Neuronal stem cell (in vitro differentiated cells): ENCODE data around the gene C3orf85.

ENCODE experiments used
- DNase-seq: peaks from one replicate; pipeline ENCODE4 v3.0.0-alpha.2; 2013; ENCODE audit warnings: low spot score
- H2AFZ ChIP-seq: one replicate; pipeline ENCODE4 v1.6.1; 2013; ENCODE audit warnings: mild to moderate bottlenecking, low read length, inconsistent platforms
- H2AK5ac ChIP-seq: 2 replicates; pipeline ENCODE4 v1.6.1; 2013; ENCODE audit warnings: low read depth, mild to moderate bottlenecking, inconsistent platforms, low read length, moderate library complexity, mixed read lengths
- H2BK120ac ChIP-seq: 2 replicates; pipeline ENCODE4 v1.6.1; 2013; ENCODE audit warnings: low read depth, mild to moderate bottlenecking, inconsistent platforms, low read length, moderate library complexity, mixed read lengths
- H2BK12ac ChIP-seq: one replicate; pipeline ENCODE4 v1.6.1; 2013; ENCODE audit warnings: low read length, inconsistent platforms
- H2BK15ac ChIP-seq: 2 replicates; pipeline ENCODE4 v1.6.1; 2013; ENCODE audit warnings: mild to moderate bottlenecking, low read length, inconsistent platforms, mixed read lengths
- H2BK5ac ChIP-seq: one replicate; pipeline ENCODE4 v1.6.1; 2013; ENCODE audit warnings: inconsistent platforms, mild to moderate bottlenecking, low read length, moderate library complexity
- H3K14ac ChIP-seq: one replicate; pipeline ENCODE4 v1.6.1; 2013; ENCODE audit warnings: low read length, inconsistent platforms
- H3K18ac ChIP-seq: 2 replicates; pipeline ENCODE4 v1.6.1; 2013; ENCODE audit warnings: low read length, inconsistent platforms
- H3K23ac ChIP-seq: 2 replicates; pipeline ENCODE4 v1.6.1; 2013; ENCODE audit warnings: low read depth, mild to moderate bottlenecking, mixed read lengths, low read length, inconsistent platforms; ENCODE audit not compliant: poor library complexity
- H3K27ac ChIP-seq: replicated peaks from 3 replicates; pipeline ENCODE4 v1.5.1; 2013; ENCODE audit warnings: low read length, inconsistent platforms
- H3K27me3 ChIP-seq, 3 experiments: 2 replicates each; pipeline ENCODE4 v1.6.1; 2013; ENCODE audit warnings: low read length in 3 of 3, mild to moderate bottlenecking in 2 of 3, inconsistent platforms in 1 of 3, low read depth in 1 of 3, mixed read lengths in 1 of 3, moderate library complexity in 1 of 3; ENCODE audit not compliant: control insufficient read depth in 3 of 3, insufficient read depth in 3 of 3
- H3K36me3 ChIP-seq, 2 donors: replicated peaks in 1 of 2; 2 replicates each; pipeline ENCODE4 v1.6.1; 2013; ENCODE audit warnings: low read length in 2 of 2; ENCODE audit not compliant: control insufficient read depth in 2 of 2, insufficient read depth in 2 of 2
- H3K4ac ChIP-seq: 2 replicates; pipeline ENCODE4 v1.6.1; 2013; ENCODE audit warnings: inconsistent platforms, mild to moderate bottlenecking, low read length, moderate library complexity
- H3K4me1 ChIP-seq, 2 donors: 1 replicate in 1 of 2; 2 replicates in 1 of 2; pipeline ENCODE4 v1.6.1; 2013; ENCODE audit warnings: low read length in 2 of 2, low read depth in 1 of 2; ENCODE audit not compliant: control insufficient read depth in 2 of 2, insufficient read depth in 1 of 2
- H3K4me2 ChIP-seq: one replicate; pipeline ENCODE4 v1.6.1; 2013; ENCODE audit warnings: mild to moderate bottlenecking, low read length, inconsistent platforms; ENCODE audit not compliant: insufficient read depth, poor library complexity, severe bottlenecking
- H3K4me3 ChIP-seq, 2 donors: 2 replicates each; pipeline ENCODE4 v1.5.1; 2013; ENCODE audit warnings: low read length in 2 of 2, mild to moderate bottlenecking in 2 of 2, inconsistent platforms in 1 of 2, moderate library complexity in 1 of 2
- H3K79me1 ChIP-seq: one replicate; pipeline ENCODE4 v1.6.1; 2013; ENCODE audit warnings: low read depth, mild to moderate bottlenecking, inconsistent platforms, low read length, moderate library complexity
- H3K9ac ChIP-seq: one replicate; pipeline ENCODE4 v1.6.1; 2013; ENCODE audit warnings: mild to moderate bottlenecking, low read depth, low read length, inconsistent platforms; ENCODE audit not compliant: poor library complexity
- H3K9me3 ChIP-seq, 2 donors: replicated peaks in 1 of 2; 2 replicates each; pipeline versions ENCODE3 to v1.6.1; 2013; ENCODE audit warnings: low read length in 2 of 2, mild to moderate bottlenecking in 2 of 2, inconsistent platforms in 1 of 2, low read depth in 1 of 2, mixed read lengths in 1 of 2, moderate library complexity in 1 of 2; ENCODE audit not compliant: control insufficient read depth in 2 of 2, insufficient read depth in 1 of 2
- H4K8ac ChIP-seq: one replicate; pipeline ENCODE4 v1.6.1; 2013; ENCODE audit warnings: low read depth, mild to moderate bottlenecking, inconsistent platforms, low read length, moderate library complexity
- H4K91ac ChIP-seq: one replicate; pipeline ENCODE4 v1.6.1; 2013; ENCODE audit warnings: low read length, low read depth, mild to moderate bottlenecking, inconsistent platforms; ENCODE audit not compliant: poor library complexity
- WGBS, 2 donors: extraction: QIAGEN DNeasy Blood & Tissue Kit; methylation state at CpG; one replicate each; pipeline ENCODE4 v1.1.7; 2013; ENCODE audit warnings: missing lambda C conversion rate in 2 of 2, mixed read lengths in 1 of 2; ENCODE audit not compliant: insufficient read length in 2 of 2, insufficient replicate concordance in 1 of 2; ENCODE audit errors: extremely low coverage in 2 of 2; 5-methylcytosine and 5-hydroxymethylcytosine counted together

Gene C3orf85

DNA sequence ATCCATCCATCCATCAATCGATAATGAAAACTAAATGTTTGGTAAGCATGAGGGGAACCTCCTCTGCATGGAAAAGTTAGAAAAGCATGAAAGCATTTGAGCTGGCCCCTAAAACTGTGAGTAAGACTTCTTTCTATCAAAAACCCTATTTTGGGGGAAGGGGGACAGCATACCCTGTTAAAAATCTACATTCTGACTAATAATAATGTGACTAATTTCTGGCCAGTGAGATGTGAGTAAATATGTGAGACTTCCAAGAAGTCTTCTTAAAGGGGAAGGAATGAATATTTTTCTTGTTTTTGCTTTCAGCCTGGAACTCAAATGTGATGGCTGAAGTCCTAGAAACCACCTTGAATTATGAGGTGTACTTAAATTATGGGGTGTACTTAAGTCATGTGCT is 54.9 kb downstream of the C3orf85 start:
- Histone ChIP-seq H3K36me3 (no peaks in the 10 kb centered on the region), H3K4me3 (no peak overlapping the region), H3K27me3 (no peaks in the 10 kb centered on the region), H2BK12ac (no peak overlapping the region), H4K91ac (no peak overlapping the region), H3K9ac (no peak overlapping the region), H2BK5ac (no peak overlapping the region), H3K4me2 (no peak overlapping the region), H2AFZ (no peak overlapping the region), H3K23ac (no peak overlapping the region), H2BK15ac (no peak overlapping the region), H2BK120ac (no peak overlapping the region), H4K8ac (no peak overlapping the region), H3K27ac (no peak overlapping the region), H3K14ac (no peak overlapping the region), H3K9me3 (no peaks in the 10 kb centered on the region), H3K79me1 (no peaks in the 10 kb centered on the region), H3K4me1 (peaks cover 0 to 8% of the 10 kb centered on the region in 2 donors), H3K18ac (no peak overlapping the region), H2AK5ac (no peak overlapping the region), H3K4ac (no peak overlapping the region)
- no CpG with 5 or more reads among the region's 1 CpG for WGBS, 2 donors
- no peak for DNase-seq

DNA sequence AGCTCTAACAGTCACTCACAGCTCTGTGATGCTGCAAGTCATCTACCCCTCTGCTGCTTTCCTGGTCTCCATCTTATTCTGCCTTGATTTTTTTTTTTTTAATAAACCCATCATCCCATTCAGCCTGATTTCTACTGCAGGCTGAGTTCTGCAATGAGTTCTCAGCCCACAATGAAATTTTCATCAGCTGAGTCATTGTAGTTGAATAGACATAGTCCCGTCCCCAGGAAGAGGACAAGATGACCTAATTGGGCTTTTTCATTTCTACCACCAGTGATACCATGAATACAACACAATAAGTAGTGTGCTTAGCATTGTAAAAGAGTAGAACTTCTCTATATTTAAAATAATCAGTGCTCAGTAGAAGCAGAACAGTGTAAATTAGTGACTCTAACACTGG is 59.3 kb downstream of the C3orf85 start:
- no peak overlapping the region for H3K4me2 ChIP-seq
- no peaks in the 10 kb centered on the region for H3K9me3 ChIP-seq
- H3K79me1 ChIP-seq, result no peaks in the 10 kb centered on the region
- no peak overlapping the region for H3K27ac ChIP-seq
- H3K4ac ChIP-seq, result no peak overlapping the region
- peaks cover 0 to 4% of the 10 kb centered on the region in 2 donors for H3K4me1 ChIP-seq
- no peak overlapping the region for H4K91ac ChIP-seq
- no peak overlapping the region for H3K18ac ChIP-seq
- no peak overlapping the region for H2BK5ac ChIP-seq
- no peak overlapping the region for H2AK5ac ChIP-seq
- H3K36me3 ChIP-seq, result no peaks in the 10 kb centered on the region
- no peak overlapping the region for H2BK12ac ChIP-seq
- WGBS, 2 donors, result no CpG with 5 or more reads among the region's 1 CpG
- H2BK15ac ChIP-seq, result no peak overlapping the region
- H3K14ac ChIP-seq, result no peak overlapping the region
- no peak overlapping the region for H3K9ac ChIP-seq
- H3K4me3 ChIP-seq, result no peak overlapping the region
- H2AFZ ChIP-seq, result peak overlapping the region; percentile 6
- no peak for DNase-seq
- H2BK120ac ChIP-seq, result no peak overlapping the region
- H4K8ac ChIP-seq, result no peak overlapping the region
- no peaks in the 10 kb centered on the region for H3K27me3 ChIP-seq
- H3K23ac ChIP-seq, result no peak overlapping the region
